GM19025 (cell line): ENCODE measurements around the gene PDCD2L.
"Not testable (repeated sequence)": the region's sequence is repeated elsewhere in the genome, so short reads cannot be mapped to it uniquely, and the experiment has no call there.

Source experiments
- ATAC-seq: cut with Tn5 transposase; IDR thresholded peaks from one replicate; pipeline ENCODE4 v1.9.1; 2021; ENCODE audit warnings: mild to moderate bottlenecking, low read depth, moderate library complexity; ENCODE audit not compliant: unreplicated experiment

The PDCD2L gene

DNA sequence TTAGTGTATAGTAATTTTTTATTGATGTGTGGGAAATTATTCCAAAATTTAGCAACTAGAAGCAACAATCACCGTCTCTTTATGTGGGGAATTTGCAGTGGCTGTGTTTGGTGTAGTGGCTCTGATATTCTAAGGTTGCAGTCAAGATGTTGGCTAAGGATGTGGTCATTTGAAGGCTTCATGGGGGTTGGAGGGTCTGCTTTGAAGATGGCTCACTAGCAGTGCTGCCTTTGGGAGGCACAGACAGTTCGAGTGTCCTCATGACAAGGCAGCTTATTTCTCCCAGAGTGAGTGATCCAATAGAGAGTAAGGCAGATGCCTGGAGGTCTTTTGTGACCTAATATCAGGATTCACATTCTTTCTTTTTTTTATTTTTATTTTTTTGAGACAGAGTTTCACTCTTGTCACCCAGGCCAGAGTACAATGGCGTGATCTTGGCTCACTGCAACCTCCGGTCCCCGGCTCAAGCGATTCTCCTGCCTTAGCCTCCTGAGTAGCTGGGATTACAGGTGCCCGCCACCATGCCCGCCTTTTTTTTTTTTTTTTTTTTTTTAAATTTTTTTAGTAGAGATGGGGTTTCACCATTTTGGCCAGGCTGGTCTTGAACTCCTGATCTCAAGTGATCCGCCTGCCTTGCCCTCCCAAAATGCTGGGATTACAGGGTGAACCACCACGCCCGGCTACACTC, 30.5 kb upstream of the PDCD2L start:
- ATAC-seq = no peak

DNA sequence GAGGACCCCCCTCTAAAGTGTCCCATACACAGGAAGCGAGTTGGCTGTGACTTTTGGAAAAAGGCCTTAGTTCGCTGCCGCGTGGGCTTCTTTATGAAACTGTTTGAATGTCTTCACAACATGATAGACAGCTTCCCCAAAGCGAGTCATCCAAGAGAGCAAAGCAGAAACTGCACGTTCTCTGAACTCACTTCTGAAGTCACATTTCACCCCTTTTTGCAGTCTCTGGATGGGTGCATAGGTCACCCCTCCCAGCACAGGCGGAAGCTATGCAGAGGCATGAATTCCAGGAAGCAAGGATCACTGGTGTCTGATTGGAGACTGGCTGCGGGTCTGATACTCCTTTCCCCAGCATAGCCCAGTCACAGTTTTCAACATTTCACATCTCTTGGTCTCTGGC, 28.6 kb upstream of the PDCD2L start:
- ATAC-seq = no peak

DNA sequence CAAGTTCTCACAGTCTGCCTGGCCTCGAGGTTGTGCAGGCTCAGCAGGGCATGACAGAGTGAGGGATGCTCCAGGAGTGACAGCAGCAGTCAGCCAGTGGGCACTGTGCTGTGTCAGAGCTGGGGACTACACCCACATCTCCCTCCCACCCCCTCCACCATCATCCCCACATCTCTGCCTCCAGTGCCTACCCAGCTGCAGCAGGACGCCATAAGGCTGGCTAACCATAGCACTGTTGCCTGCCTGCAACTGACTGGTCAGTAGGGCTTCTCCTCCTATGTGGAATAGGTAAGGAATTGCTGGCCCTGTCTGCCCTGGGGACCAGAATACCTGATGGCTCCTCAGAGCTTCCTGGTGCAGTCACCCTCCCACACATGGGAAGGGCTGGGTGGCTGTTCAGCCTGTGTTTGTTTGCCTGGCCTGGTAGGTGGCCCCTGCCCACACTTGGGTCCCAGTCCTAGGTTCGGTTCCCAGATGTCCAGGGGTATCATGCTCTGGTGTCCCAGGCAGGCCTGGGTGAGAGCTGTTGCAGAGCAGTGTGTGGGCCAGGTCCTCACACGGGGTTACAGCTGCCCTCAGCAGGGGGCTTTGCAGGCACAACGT, 23.5 kb upstream of the PDCD2L start:
- ATAC-seq = no peak

GRCh38 chr19:34381399-34382251, 22.6 kb upstream of the PDCD2L start:
- ATAC-seq = no peak

DNA sequence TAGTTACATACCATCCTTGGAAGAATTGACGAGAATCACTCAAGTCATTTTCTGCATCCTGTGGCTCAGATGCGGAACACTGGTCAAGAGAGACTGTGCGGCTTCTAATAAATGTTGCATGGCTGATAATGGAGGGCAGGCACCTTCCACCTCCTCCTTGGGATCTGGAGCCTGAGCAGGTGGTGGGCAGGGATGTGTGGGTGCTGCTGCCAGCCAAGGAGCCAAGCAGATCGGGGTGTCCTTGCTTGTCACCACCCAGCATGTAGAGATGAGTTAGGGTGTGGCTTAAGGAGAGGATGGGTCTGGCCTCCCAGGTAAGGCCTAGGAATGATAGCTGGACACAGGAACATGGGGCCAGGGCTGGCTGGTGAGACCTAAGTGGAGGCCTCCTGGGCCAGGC, 21.7 kb upstream of the PDCD2L start:
- ATAC-seq = no peak

DNA sequence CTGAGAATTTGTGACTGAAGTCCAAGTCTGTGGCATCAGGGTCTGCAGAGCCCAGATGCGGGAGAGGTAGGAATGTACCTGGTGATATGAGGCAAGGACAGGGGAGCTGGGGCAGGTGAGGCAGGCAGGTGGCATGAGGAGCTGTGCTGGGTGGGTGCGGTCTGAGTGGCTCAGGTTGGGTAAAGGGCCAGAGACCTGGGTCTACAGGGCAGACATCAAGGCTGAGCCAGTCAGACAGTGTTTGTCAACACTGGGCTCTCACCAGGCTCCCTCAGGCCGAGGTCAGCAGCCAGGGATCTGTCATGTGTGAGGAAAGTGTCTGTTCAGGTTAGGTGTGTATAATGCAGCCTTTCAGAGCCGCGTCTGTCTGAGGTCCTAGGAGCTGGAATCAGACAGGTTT, 20.6 kb upstream of the PDCD2L start:
- ATAC-seq = no peak

- ATAC-seq = no peak
Measured at GRCh38 chr19:34386645-34387445, 17.4 kb upstream of the PDCD2L start.

GRCh38 chr19:34387446-34387810, 16.8 kb upstream of the PDCD2L start:
- ATAC-seq = no peak

GRCh38 chr19:34388745-34389144, 15.5 kb upstream of the PDCD2L start:
- not testable (repeated sequence) for ATAC-seq

- no peak for ATAC-seq
Measured at GRCh38 chr19:34391813-34392212, 12.4 kb upstream of the PDCD2L start.

GRCh38 chr19:34393031-34393430, 11.2 kb upstream of the PDCD2L start:
- no peak for ATAC-seq

- ATAC-seq = no peak
Measured at GRCh38 chr19:34393629-34394028, 10.6 kb upstream of the PDCD2L start.

GRCh38 chr19:34397853-34398252, 6.3 kb upstream of the PDCD2L start:
- no peak for ATAC-seq

GRCh38 chr19:34399886-34400285, 4.3 kb upstream of the PDCD2L start:
- no peak for ATAC-seq

DNA sequence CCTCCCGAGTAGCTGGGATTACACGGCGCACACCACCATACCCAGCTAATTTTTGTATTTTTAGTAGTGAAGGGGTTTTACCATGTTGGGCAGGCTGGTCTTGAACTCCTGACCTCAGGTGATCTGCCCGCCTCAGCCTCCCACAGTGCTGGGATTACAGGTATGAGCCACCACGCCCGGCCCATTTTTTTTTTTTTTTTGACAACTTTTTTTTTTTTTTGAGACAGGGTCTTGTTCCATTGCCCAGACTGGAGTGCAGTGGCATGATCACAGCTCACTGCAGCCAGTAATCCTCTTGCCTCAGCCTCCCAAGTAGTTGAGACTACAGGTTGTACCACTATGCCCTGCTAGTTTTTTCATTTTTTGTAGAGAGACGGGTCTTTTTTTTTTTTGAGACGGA, 3.4 kb upstream of the PDCD2L start:
- not testable (repeated sequence) for ATAC-seq

DNA sequence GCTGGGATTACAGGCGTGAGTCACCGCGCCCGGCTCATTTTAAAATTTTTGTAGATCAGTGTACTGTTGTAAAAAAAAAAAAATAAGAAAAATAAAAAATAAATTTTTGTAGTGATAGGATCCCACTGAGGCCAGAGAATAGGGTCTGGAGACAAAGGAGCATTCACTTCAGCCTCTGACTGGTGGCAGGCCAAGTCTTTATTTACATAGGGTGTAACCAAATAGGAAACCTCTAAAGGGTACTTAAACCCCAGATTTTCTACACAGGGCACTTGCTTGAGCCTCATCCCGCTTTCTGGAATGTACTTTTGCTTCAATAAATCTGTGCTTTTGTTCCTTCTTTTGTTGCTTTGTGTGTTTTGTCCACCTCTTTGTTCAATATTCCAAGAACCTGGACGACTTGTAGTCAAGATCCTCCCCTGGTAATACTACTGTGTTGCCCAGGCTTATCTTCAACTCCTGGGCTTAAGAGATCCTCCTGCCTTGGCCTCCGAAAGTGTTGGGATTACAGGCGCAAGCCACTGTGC, 2.1 kb upstream of the PDCD2L start:
- no peak for ATAC-seq

DNA sequence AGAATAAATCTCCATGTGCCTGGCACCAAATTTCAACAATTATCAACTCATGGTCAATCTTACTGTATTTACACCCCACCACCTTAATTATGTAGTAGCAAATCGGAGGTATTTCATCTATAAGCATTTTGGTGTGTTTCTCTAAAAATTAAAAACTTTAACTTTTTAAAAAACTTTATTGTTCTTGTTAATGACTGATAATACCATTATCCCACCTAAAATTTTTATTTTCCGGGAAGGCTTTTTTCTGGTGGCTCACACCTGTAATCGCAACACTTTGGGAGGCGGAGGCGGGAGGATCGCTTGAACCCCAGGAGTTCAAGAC, 453 bp upstream of the PDCD2L start:
- no peak for ATAC-seq

DNA sequence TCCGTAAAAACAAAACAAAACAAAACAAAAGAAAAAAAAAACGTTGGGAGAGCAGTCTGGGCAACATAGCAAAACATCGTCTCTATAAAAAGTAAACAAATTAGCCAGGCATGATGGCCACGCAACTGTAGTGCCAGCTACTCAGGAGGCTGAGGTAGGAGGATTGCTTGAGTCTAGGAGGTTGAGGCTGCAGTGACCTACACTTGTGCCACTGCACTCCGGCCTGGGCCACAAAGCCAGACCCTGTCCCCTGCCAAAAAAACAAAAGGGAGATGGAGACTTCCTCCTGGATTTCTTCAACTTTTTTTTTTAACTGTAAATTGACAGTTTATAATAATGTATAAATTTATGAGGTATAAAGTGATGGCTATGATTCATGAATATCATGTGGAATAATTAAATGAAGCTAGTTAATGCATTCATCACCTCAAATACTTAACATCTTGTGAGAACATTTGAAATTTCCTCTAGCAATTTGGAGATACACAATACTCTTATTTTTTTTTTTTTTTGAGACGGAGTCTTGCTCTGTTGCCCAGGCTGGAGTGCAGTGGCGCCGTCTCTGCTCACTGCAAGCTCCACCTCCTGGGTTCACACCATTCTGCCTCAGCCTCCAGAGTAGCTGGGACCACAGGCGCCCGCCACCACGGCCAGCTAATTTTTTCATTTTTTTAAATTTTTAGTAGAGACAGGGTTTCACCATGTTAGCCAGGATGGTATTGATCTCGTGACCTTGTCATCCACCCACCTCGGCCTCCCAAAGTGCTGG, 1.9 kb downstream of the PDCD2L start:
- ATAC-seq = no peak

DNA sequence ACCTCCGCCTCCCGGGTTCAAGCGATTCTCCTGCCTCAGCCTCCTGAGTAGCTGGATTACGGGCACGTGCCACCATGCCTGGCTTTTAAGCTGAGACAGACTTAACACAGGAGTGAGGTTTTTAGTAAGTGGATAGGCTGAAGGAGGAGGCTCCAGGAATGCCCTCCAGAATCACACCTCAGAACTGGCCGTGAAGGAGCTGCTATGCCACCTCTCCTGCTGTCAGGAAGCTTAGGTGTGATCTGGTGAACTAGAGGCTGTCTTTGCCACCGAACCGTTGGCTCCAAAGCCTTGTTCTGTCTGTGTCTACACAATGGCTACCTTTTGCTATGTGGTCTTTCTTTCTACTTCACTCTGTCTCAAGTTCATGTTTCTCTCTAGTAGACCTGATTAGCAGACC, 4.2 kb downstream of the PDCD2L start:
- ATAC-seq = no peak
